ENCODE data around the gene TUBB4B.
A peak's percentile ranks its signal among the peaks of the same experiment; 100 is the strongest.

TUBB4B gene

GRCh38 chr9:137226338-137227053, 14.6 kb upstream of the TUBB4B start:
- no peak for DNase-seq

- DNase-seq = peak; percentile 83
These were observed 13.8 kb upstream of the TUBB4B start, which contains the start of gene RNF224 for GRCh38 chr9:137227054-137227852. Gene RNF224 (plus strand): TSS chr9:137227502. CDS start chr9:137228336, 834 bp downstream.

- DNase-seq = no peak
These were observed 13.1 kb upstream of the TUBB4B start for GRCh38 chr9:137227853-137228505.

- no peak for DNase-seq
These were observed 12.6 kb upstream of the TUBB4B start for GRCh38 chr9:137228506-137228967.

- no peak for DNase-seq
These were observed 11.9 kb upstream of the TUBB4B start for GRCh38 chr9:137228968-137229896.

- DNase-seq = no peak
These were observed 11.0 kb upstream of the TUBB4B start for GRCh38 chr9:137229903-137230704.

GRCh38 chr9:137230705-137231371, 10.2 kb upstream of the TUBB4B start, which contains the start of gene SLC34A3:
Gene SLC34A3 (plus strand): TSS chr9:137230901. CDS start chr9:137231703, 802 bp downstream.
- DNase-seq = no peak

GRCh38 chr9:137231372-137232039, 9.6 kb upstream of the TUBB4B start:
- DNase-seq = no peak

- DNase-seq = no peak
These were observed 9.0 kb upstream of the TUBB4B start for GRCh38 chr9:137232101-137232500.

- no peak for DNase-seq
These were observed 8.6 kb upstream of the TUBB4B start for GRCh38 chr9:137232510-137232909.

- DNase-seq = no peak
These were observed 7.7 kb upstream of the TUBB4B start for GRCh38 chr9:137233143-137233980.

- DNase-seq = no peak
These were observed 6.9 kb upstream of the TUBB4B start for GRCh38 chr9:137234055-137234697.

GRCh38 chr9:137234758-137235423, 6.2 kb upstream of the TUBB4B start:
- no peak for DNase-seq

- DNase-seq = no peak
These were observed 5.5 kb upstream of the TUBB4B start for GRCh38 chr9:137235424-137236237.

GRCh38 chr9:137236238-137236935, 4.7 kb upstream of the TUBB4B start:
- DNase-seq = peak; percentile 91

- peak; percentile 55 for DNase-seq
These were observed 4.1 kb upstream of the TUBB4B start for GRCh38 chr9:137236936-137237421.
